ENCODE measurements around the gene PACS2. TPM values are rescaled to one million over a fixed set of nuclear protein-coding genes. Genes with fewer than 3 reads are reported as not detected.
A peak's percentile ranks its signal among the peaks of the same experiment; 100 is the strongest.

Gene PACS2
- total RNA-seq, 1 donor from 2014 or later = 22.5 TPM

GRCh38 chr14:105331575-105332349 lies 17.2 kb downstream of the PACS2 start:
- no peak overlapping the region for H3K4me3 Mint-ChIP-seq
- Histone ChIP-seq H3K4me3 (no peak overlapping the region), H3K27ac (no peak overlapping the region), H4K20me1 (ENCODE audit: low read depth) (peaks cover 44% of the 10 kb centered on the region), H3K9me3 (ENCODE audit: low read depth) (no peaks in the 10 kb centered on the region), H2AFZ (replicated peaks) (no peak overlapping the region), H3K4me1 (peaks cover 22% of the 10 kb centered on the region), H3K79me2 (ENCODE audit: low read depth) (peaks cover 6% of the 10 kb centered on the region), H3K4me2 (no peak overlapping the region), H3K27me3 (no peaks in the 10 kb centered on the region), H3K9ac (no peak overlapping the region), H3K36me3 (no peaks in the 10 kb centered on the region), H3F3A (ENCODE audit: low read depth) (peaks cover 15% of the 10 kb centered on the region)
- H3K36me3 Mint-ChIP-seq = peaks cover 5% of the 10 kb centered on the region
- peaks cover 8% of the 10 kb centered on the region for H3K9me3 Mint-ChIP-seq
- H3K27me3 Mint-ChIP-seq (ENCODE audit: insufficient read depth, low read depth) = no peaks in the 10 kb centered on the region
- peaks cover 36% of the 10 kb centered on the region for H3K4me1 Mint-ChIP-seq
- DNase-seq (ENCODE audit: low spot score) = no peak
- TF ChIP-seq EZH2 (IDR thresholded peaks at IDR 0.05) (no peak), EZH2phosphoT487 (IDR thresholded peaks at IDR 0.05) (no peak), CTCF (IDR thresholded peaks at IDR 0.05) (no peak)
- peak overlapping the region; percentile 40 for H3K27ac Mint-ChIP-seq

GRCh38 chr14:105332350-105332874 lies 17.9 kb downstream of the PACS2 start:
- Mint-ChIP-seq H3K27me3 (ENCODE audit: insufficient read depth, low read depth) (no peaks in the 10 kb centered on the region), H3K4me3 (no peak overlapping the region), H3K9me3 (peaks cover 8% of the 10 kb centered on the region), H3K4me1 (peaks cover 32% of the 10 kb centered on the region), H3K36me3 (peaks cover 5% of the 10 kb centered on the region), H3K27ac (peak overlapping the region; percentile 50)
- H3K4me1 ChIP-seq = peaks cover 15% of the 10 kb centered on the region
- peaks cover 8% of the 10 kb centered on the region for H3F3A ChIP-seq (ENCODE audit: low read depth)
- no peak overlapping the region for H2AFZ ChIP-seq (replicated peaks)
- TF ChIP-seq EZH2 (IDR thresholded peaks at IDR 0.05) (no peak), CTCF (IDR thresholded peaks at IDR 0.05) (no peak), EZH2phosphoT487 (IDR thresholded peaks at IDR 0.05) (no peak)
- no peak overlapping the region for H3K4me2 ChIP-seq
- no peaks in the 10 kb centered on the region for H3K27me3 ChIP-seq
- no peak overlapping the region for H3K9ac ChIP-seq
- H3K27ac ChIP-seq = no peak overlapping the region
- peaks cover 6% of the 10 kb centered on the region for H3K79me2 ChIP-seq (ENCODE audit: low read depth)
- H3K36me3 ChIP-seq = no peaks in the 10 kb centered on the region
- H4K20me1 ChIP-seq (ENCODE audit: low read depth) = peaks cover 37% of the 10 kb centered on the region
- H3K9me3 ChIP-seq (ENCODE audit: low read depth) = no peaks in the 10 kb centered on the region
- no peak for DNase-seq (ENCODE audit: low spot score)
- no peak overlapping the region for H3K4me3 ChIP-seq

GRCh38 chr14:105333020-105333490 lies 18.5 kb downstream of the PACS2 start:
- peaks cover 5% of the 10 kb centered on the region for H3K36me3 Mint-ChIP-seq
- peaks cover 9% of the 10 kb centered on the region for H3K4me1 ChIP-seq
- no peak overlapping the region for H3K4me3 Mint-ChIP-seq
- peaks cover 8% of the 10 kb centered on the region for H3K9me3 Mint-ChIP-seq
- H2AFZ ChIP-seq (replicated peaks) = no peak overlapping the region
- TF ChIP-seq CTCF (IDR thresholded peaks at IDR 0.05) (no peak), EZH2phosphoT487 (IDR thresholded peaks at IDR 0.05) (no peak), EZH2 (IDR thresholded peaks at IDR 0.05) (no peak)
- H3K27me3 ChIP-seq = no peaks in the 10 kb centered on the region
- H3K27ac ChIP-seq = no peak overlapping the region
- peaks cover 31% of the 10 kb centered on the region for H4K20me1 ChIP-seq (ENCODE audit: low read depth)
- no peak for DNase-seq (ENCODE audit: low spot score)
- H3K27ac Mint-ChIP-seq = peak overlapping the region; percentile 50
- H3K4me3 ChIP-seq = no peak overlapping the region
- H3K79me2 ChIP-seq (ENCODE audit: low read depth) = peaks cover 2% of the 10 kb centered on the region
- no peak overlapping the region for H3K4me2 ChIP-seq
- peaks cover 2% of the 10 kb centered on the region for H3F3A ChIP-seq (ENCODE audit: low read depth)
- H3K9ac ChIP-seq = no peak overlapping the region
- H3K9me3 ChIP-seq (ENCODE audit: low read depth) = no peaks in the 10 kb centered on the region
- no peaks in the 10 kb centered on the region for H3K27me3 Mint-ChIP-seq (ENCODE audit: insufficient read depth, low read depth)
- no peaks in the 10 kb centered on the region for H3K36me3 ChIP-seq
- peaks cover 29% of the 10 kb centered on the region for H3K4me1 Mint-ChIP-seq
